GM18502 (cell line): Measurements from ENCODE around the gene DOCK3.
"Not testable (repeated sequence)": the region's sequence is repeated elsewhere in the genome, so short reads cannot be mapped to it uniquely, and the experiment has no call there.

Experiments
- ATAC-seq: cut with Tn5 transposase; IDR thresholded peaks from one replicate; pipeline ENCODE4 v1.9.1; 2021; ENCODE audit warnings: mild to moderate bottlenecking; ENCODE audit not compliant: unreplicated experiment, poor library complexity

Gene DOCK3

DNA sequence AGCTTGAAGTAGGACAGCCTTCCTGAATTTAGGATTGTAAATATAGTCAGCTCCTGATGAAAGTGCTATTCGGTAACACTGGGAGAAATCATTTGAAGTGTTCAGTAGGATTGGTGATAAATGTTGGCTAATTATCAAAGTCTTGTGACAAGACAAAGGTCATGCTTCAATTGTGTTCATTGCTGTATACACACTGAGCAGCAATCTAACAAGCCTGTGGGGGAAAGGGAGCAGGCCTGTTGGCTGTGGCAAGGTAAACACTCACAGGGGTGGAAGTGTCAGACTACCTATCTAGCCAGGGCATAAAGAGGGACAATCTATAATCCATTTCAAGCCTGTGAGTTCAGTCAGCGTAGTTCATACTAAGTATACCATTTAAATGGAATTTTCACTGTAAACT lies 599.3 kb downstream of the DOCK3 start:
- no peak for ATAC-seq

DNA sequence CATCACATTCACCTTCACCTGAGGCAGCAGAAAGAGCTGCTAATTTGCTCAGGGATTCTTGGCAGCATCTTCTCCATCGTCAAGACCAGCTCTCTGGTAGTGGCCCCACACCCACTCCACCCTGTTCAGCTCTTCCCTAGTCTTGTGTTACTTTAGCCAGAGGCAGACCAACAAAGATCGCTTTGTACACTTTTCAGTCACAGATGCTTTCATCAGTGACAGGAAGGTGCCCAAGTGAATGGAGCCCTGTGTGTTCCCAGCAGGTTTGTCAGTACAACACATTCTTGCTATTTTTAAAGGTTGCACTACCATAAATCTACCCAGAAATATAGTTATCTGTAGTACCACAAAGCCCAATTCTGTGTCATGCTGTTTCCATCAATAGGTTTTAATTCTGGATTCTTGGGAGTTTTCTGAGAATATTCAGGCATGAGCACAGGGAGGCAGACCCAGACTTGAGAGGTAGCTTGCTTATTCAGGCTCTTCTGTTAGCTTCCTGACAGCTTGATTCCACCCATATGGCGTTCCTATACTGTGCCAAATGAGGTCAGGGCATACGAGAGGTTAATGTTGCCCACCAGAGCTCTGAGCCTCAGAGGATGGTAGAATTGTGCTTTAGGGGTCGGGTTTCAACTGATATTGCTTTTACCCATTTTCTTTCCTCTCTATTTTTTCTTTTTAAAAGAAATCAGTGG lies 600.5 kb downstream of the DOCK3 start:
- ATAC-seq, result no peak

GRCh38 chr3:51276046-51276445 lies 601.3 kb downstream of the DOCK3 start:
- no peak for ATAC-seq

GRCh38 chr3:51279448-51279847 lies 604.7 kb downstream of the DOCK3 start:
- ATAC-seq, result no peak

DNA sequence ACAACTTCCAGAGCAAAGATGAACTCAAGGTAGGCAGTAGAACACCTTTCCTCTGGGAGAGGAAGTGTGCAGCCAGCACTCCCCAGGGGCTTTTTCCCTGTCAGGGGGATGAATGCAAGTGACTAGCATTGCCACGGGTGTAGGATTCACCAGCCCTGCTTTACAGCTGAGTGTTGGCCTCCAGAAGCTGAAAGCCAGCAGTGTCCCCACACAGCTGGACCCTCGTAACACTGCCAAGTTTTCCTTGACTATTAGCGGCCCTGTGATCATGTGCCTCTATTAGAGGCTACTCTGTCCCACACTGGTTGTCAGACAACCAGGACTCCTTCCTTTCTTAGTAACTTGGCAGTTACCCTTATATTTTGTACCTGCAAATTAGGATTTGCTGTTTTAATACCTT lies 605.4 kb downstream of the DOCK3 start:
- ATAC-seq, result no peak

DNA sequence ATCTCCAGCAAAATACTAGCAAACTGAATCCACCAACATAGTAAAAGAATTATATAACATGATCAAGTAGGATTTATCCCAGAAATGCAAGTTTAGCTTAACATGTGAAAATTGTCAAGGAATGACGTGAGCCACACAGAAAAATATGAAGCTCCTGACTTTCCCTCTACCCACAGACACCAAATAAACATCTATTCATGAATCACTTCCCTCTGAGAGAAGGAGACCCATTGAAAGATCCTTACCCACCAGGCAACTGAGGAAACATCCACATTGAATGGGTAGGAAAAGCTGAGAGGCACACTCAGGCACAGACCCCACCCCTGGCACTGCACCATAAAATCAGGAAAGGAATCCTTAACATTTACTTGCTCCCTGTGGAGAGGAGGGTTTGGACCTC lies 608.2 kb downstream of the DOCK3 start:
- no peak for ATAC-seq

DNA sequence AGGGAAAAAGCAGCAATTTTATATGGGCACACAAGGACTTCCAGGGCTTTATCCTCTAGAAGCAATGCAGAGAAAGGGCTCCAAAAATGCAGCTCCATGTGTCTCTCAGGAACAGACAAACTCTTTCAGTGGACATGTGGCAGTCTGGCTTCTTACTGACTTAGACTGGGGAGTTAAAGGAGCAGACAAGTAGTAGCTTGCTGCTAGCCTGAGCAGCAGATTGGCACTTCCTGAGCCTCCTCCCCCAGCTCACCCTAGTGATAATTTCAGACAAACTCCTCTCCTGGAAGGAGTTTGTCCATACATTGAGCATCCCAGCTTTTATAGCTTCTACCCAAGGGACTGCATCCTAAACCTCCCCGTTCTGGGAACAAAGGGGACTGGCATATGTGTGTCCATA lies 608.7 kb downstream of the DOCK3 start:
- ATAC-seq, result no peak

DNA sequence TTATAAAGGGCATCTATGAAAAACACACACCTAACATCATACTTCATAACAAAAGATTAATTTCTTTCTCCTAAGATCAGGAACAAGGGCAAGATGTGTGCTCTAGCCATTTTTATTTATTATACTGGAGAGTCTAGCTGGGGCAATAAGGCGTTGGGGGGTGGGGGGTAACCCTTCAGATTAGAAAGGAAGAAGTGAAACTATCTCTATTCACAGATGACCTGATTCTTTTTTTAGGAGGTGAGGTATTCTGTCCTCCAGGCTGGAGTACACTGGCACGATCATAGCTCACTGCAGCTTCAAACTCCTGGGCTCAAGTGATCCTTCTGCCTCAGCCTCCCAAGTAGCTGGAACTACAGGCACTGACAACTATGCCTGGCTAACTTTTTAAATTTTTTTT lies 620.9 kb downstream of the DOCK3 start:
- peak; percentile 86 for ATAC-seq

GRCh38 chr3:51297333-51297732 lies 622.6 kb downstream of the DOCK3 start:
- no peak for ATAC-seq

DNA sequence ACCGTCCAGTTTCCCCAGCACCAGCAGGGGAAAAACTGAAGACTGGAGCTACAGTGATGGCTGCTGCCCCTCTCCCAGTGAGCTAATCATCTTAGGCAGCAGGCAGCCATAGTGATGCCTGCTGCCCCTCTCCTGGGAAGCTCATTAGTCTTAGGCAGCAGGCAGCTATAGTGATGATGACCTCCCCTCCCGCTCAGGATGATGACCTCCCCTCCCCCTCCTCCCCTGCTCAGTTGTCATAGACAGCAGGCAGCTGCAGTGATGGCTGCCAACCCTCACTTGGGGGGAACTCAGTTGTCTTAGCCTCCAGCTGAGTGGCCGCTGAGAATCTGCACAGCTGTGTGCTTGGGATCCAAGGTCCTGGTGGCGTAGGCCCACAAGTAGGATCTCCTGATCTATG lies 629.5 kb downstream of the DOCK3 start:
- ATAC-seq, result no peak

GRCh38 chr3:51306093-51306492 lies 631.4 kb downstream of the DOCK3 start:
- no peak for ATAC-seq

GRCh38 chr3:51307458-51307857 lies 632.7 kb downstream of the DOCK3 start:
- no peak for ATAC-seq

- not testable (repeated sequence) for ATAC-seq
These were observed 633.3 kb downstream of the DOCK3 start for GRCh38 chr3:51307945-51308607.

GRCh38 chr3:51311055-51311454 lies 636.3 kb downstream of the DOCK3 start:
- ATAC-seq, result no peak

GRCh38 chr3:51328206-51328605 lies 653.5 kb downstream of the DOCK3 start:
- no peak for ATAC-seq

GRCh38 chr3:51330046-51330445 lies 655.3 kb downstream of the DOCK3 start:
- no peak for ATAC-seq

DNA sequence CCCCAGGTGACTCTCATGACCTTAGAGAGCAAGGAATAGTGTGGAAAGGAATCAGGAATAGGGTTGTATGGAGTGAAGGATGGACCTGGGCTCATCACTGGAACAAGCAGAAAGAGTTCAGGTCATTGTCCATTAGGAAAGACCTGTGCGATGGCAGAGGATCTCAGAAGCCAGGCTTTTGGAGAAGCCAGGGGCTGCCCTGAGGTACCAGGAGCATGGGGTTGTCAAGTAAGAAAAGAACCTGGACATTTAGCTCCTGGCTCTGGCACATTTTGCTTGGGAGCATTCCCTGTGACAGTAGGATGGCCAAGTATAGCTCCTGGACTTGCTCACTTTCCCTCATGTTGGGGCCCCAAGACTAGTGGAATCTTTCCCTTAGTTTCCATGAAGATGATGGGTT lies 657.4 kb downstream of the DOCK3 start:
- ATAC-seq, result no peak

GRCh38 chr3:51333021-51333420 lies 658.3 kb downstream of the DOCK3 start:
- ATAC-seq, result no peak

GRCh38 chr3:51336261-51336660 lies 661.5 kb downstream of the DOCK3 start:
- no peak for ATAC-seq

DNA sequence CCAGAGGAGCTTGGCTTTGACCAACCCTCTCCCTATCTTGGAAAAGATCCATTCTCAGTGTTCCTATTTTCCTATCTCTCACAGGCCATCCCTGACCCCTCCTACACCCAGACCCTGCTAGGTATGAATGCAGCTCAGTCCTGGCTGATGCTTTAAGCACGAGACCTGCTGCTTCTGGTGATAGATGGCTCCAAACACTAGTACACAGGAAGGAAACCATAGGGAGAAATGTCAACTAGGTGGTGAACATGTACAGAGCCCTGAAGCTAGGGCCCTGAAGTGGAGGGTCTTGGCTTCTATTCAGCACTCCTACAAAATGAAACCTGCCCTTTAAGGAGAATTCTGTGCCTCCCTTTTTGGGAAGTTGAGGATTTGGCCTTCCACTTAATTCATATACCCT lies 662.9 kb downstream of the DOCK3 start:
- no peak for ATAC-seq

DNA sequence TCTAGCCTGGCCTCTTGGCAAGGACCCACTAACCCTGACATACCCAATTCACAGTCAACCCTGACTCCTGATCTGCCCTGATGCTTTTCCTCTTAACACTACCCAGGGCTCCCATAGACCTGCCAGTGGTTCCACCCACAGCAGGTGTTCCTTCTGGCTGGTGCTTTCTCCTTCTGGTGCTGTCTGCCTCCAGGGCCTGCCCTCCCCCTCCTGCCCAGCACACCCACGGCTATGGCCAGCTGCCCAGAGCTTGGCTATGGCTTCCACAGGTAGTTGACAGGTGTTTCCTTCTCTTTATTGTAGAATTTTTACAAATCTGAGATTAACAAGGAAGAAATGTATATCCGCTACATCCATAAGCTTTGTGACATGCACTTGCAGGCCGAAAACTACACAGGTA lies 663.9 kb downstream of the DOCK3 start:
- no peak for ATAC-seq
